CD14-positive monocyte (primary cell): ENCODE measurements around the gene TBCD. TPM values are rescaled to one million over a fixed set of nuclear protein-coding genes. Genes with fewer than 3 reads are reported as not detected.

Source experiments
- DNase-seq, 3 donors: peaks; one replicate each; pipeline ENCODE4 v3.0.0-alpha.2; 2011 to 2022
- H2AFZ ChIP-seq: 2 replicates; pipeline ENCODE4 v1.6.0; 2012; ENCODE audit warnings: mild to moderate bottlenecking, low read depth, low read length, inconsistent platforms; ENCODE audit not compliant: insufficient read depth, poor library complexity, severe bottlenecking
- H3K27ac ChIP-seq, 2 donors: 1 replicate in 1 of 2; 2 replicates in 1 of 2; pipeline ENCODE4 v1.5.1; 2012 to 2013; ENCODE audit warnings: low read length in 2 of 2, control low read depth in 1 of 2, inconsistent platforms in 1 of 2, low read depth in 1 of 2, mild to moderate bottlenecking in 1 of 2
- H3K27me3 ChIP-seq, 2 donors: one replicate each; pipeline versions ENCODE4 v1.6.0 to v1.6.1; 2011 to 2013; ENCODE audit warnings: low read length in 2 of 2; ENCODE audit not compliant: control insufficient read depth in 2 of 2, insufficient read depth in 2 of 2
- H3K36me3 ChIP-seq, 2 donors: replicated peaks in 1 of 2; 1 replicate in 1 of 2; 2 replicates in 1 of 2; pipeline versions ENCODE4 v1.5.1 to v1.6.1; 2012 to 2013; ENCODE audit warnings: low read length in 2 of 2, control low read depth in 1 of 2, inconsistent platforms in 1 of 2, mild to moderate bottlenecking in 1 of 2; ENCODE audit not compliant: insufficient read depth in 2 of 2, control insufficient read depth in 1 of 2
- H3K4me1 ChIP-seq, 2 donors: 1 replicate in 1 of 2; 2 replicates in 1 of 2; pipeline versions ENCODE4 v1.5.1 to v1.6.1; 2012 to 2013; ENCODE audit warnings: low read length in 2 of 2, control low read depth in 1 of 2, inconsistent platforms in 1 of 2, mild to moderate bottlenecking in 1 of 2, moderate library complexity in 1 of 2; ENCODE audit not compliant: insufficient read depth in 2 of 2, control insufficient read depth in 1 of 2
- H3K4me2 ChIP-seq: replicated peaks from 2 replicates; pipeline ENCODE3; 2012; ENCODE audit warnings: low read length, moderate library complexity, mild to moderate bottlenecking; ENCODE audit not compliant: poor library complexity, severe bottlenecking; ENCODE audit errors: extremely low read depth
- H3K4me3 ChIP-seq, 3 experiments: fragments of 200-600 bp in 1 of 3; sonication (generic) in 1 of 3; replicated peaks in 1 of 3; 1 replicate in 2 of 3; 2 replicates in 1 of 3; pipeline ENCODE4 v1.5.1; 2011 to 2013; ENCODE audit warnings: low read length in 3 of 3, mild to moderate bottlenecking in 3 of 3, control low read depth in 2 of 3, low read depth in 2 of 3, inconsistent platforms in 1 of 3, moderate library complexity in 1 of 3
- H3K79me2 ChIP-seq: 2 replicates; pipeline ENCODE4 v1.6.0; 2012; ENCODE audit warnings: mild to moderate bottlenecking, control low read depth, inconsistent platforms, low read length, moderate library complexity; ENCODE audit not compliant: insufficient read depth
- H3K9ac ChIP-seq: 2 replicates; pipeline ENCODE4 v1.6.0; 2017; ENCODE audit warnings: low read length, mild to moderate bottlenecking; ENCODE audit not compliant: insufficient read depth, poor library complexity, severe bottlenecking
- H3K9me3 ChIP-seq, 2 donors: replicated peaks in 1 of 2; 1 replicate in 1 of 2; 2 replicates in 1 of 2; pipeline versions ENCODE4 v1.5.1 to v1.6.1; 2012 to 2013; ENCODE audit warnings: low read length in 2 of 2, control low read depth in 1 of 2; ENCODE audit not compliant: control insufficient read depth in 1 of 2, insufficient read depth in 1 of 2
- H4K20me1 ChIP-seq: 2 replicates; pipeline ENCODE4 v1.6.0; 2012; ENCODE audit warnings: mild to moderate bottlenecking, low read length, control low read depth, moderate library complexity; ENCODE audit not compliant: insufficient read depth
- H3K27ac Mint-ChIP-seq, 7 donors: one replicate each; pipeline ENCODE4 v1.8.0; 2020; ENCODE audit warnings: mild to moderate bottlenecking in 7 of 7, mixed read lengths in 7 of 7, moderate library complexity in 6 of 7, inconsistent platforms in 2 of 7
- H3K27me3 Mint-ChIP-seq, 3 donors: one replicate each; pipeline ENCODE4 v1.8.0; 2021 to 2022; ENCODE audit warnings: low read depth in 3 of 3, mild to moderate bottlenecking in 3 of 3, mixed read lengths in 3 of 3, moderate library complexity in 3 of 3, inconsistent platforms in 1 of 3
- H3K36me3 Mint-ChIP-seq, 2 donors: one replicate each; pipeline ENCODE4 v1.8.0; 2020; ENCODE audit warnings: mixed read lengths in 2 of 2, inconsistent platforms in 1 of 2, mild to moderate bottlenecking in 1 of 2
- H3K4me1 Mint-ChIP-seq: one replicate; pipeline ENCODE4 v1.8.0; 2020; ENCODE audit warnings: mild to moderate bottlenecking, mixed read lengths
- H3K4me3 Mint-ChIP-seq, 2 donors: one replicate each; pipeline ENCODE4 v1.8.0; 2020; ENCODE audit warnings: mild to moderate bottlenecking in 2 of 2, mixed read lengths in 2 of 2, moderate library complexity in 1 of 2
- H3K9me3 Mint-ChIP-seq, 7 donors: one replicate each; pipeline ENCODE4 v1.8.0; 2020 to 2022; ENCODE audit warnings: mixed read lengths in 7 of 7, mild to moderate bottlenecking in 6 of 7, moderate library complexity in 6 of 7, inconsistent platforms in 2 of 7
- WGBS: methylation state at CpG from one replicate; pipeline ENCODE4 v1.1.5; 2013; ENCODE audit warnings: missing lambda C conversion rate; ENCODE audit not compliant: insufficient coverage; 5-methylcytosine and 5-hydroxymethylcytosine counted together
- intact Hi-C, 2 donors: fragments of 100-400 bp; cut with micrococcal nuclease; formaldehyde crosslinking; loops; one replicate each; pipeline versions ENCODE4 v1.15.0 to v1.15.1; 2023
- polyA plus RNA-seq, 3 donors: library from polyadenylated mRNA; depleted of rRNA in 1 of 3; unstranded in 2 of 3; stranded (reverse) in 1 of 3; fragments of 300-500 nt in 2 of 3; fragments of >200 nt in 1 of 3; fragmentation: Illumina TruSeq in 2 of 3; gene quantifications; 1 replicate in 2 of 3; 2 replicates in 1 of 3; pipeline ENCODE4 v1.2.3, GENCODE V29; 2012 to 2021
- TF ChIP-seq, protein P1 (sequence below): fragments of 200-600 bp; IDR thresholded peaks from one replicate; pipeline ENCODE4 v1.8.0; 2022; ENCODE audit warnings: antibody characterized with exemption, mild to moderate bottlenecking

The TBCD gene
- polyA plus RNA-seq, 3 donors = 54.7 to 74.0 (median 66.6) TPM

DNA sequence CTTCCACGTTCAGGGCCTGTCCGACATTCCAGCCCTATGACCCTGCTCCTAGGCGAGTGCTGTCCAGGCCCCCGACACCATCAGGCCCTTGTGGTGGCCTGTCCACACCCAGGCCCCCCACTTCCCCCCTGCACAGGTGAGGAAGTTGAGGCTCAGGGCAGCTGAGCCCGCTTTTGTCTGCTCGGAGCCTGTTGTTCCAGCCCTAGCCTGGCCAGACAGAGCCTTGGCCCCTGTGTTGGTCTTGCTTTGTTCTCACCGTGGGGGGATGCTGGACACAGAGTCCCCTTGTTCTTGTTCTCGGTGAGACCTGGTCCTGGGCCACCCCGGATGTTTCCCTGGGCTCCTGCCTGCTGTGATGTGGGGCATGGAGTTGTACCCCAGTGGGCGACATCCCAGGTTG is 140.0 kb downstream of the TBCD start:
- WGBS = 97% methylated on average over 10 of the region's 10 CpGs
- H3K27ac Mint-ChIP-seq = no peak overlapping the region

DNA sequence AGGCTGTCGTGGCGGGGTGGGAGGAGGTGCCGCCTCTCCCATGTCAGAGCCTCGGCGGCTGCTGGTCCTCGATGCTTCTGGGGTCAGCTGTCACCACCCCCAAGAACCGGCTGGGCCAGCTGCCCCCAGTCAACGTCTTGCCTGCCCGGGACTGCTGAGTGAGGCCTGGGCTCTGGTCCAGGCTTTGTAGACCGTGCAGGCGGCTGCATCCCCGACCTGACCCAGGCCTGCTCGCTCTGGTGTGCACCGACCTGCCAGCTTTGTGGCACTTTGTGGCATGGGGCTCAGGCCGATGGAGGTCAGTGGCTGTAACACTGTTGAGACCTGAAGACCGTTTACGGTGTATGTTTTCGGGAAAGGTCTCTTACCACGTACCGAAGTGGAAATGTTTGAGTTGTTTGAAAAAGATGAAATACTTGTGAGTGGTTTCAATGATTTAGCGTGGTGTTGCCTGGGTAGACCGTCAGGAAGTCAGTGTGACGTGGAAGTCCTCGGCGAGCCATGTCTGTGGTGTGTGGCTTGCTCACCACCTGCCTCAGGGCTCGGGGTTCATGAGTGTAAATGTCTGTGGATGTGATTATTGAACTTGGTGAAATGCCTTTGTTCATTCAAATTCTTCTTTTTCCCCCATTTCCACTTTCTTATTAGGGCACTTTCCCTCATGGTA is 141.2 kb downstream of the TBCD start:
- Histone ChIP-seq H3K27me3 (no peaks in the 10 kb centered on the region), H3K9ac (no peak overlapping the region), H3K27ac (no peak overlapping the region), H3K79me2 (peaks cover 2% of the 10 kb centered on the region), H3K36me3 (peaks cover 17 to 48% of the 10 kb centered on the region in 2 donors), H3K4me2 (no peak overlapping the region), H4K20me1 (no peaks in the 10 kb centered on the region), H3K4me3 (no peak overlapping the region), H3K4me1 (peaks cover 0 to 4% of the 10 kb centered on the region in 2 donors), H2AFZ (no peak overlapping the region), H3K9me3 (no peaks in the 10 kb centered on the region)
- no peak for DNase-seq
- TF ChIP-seq, protein P1, sequence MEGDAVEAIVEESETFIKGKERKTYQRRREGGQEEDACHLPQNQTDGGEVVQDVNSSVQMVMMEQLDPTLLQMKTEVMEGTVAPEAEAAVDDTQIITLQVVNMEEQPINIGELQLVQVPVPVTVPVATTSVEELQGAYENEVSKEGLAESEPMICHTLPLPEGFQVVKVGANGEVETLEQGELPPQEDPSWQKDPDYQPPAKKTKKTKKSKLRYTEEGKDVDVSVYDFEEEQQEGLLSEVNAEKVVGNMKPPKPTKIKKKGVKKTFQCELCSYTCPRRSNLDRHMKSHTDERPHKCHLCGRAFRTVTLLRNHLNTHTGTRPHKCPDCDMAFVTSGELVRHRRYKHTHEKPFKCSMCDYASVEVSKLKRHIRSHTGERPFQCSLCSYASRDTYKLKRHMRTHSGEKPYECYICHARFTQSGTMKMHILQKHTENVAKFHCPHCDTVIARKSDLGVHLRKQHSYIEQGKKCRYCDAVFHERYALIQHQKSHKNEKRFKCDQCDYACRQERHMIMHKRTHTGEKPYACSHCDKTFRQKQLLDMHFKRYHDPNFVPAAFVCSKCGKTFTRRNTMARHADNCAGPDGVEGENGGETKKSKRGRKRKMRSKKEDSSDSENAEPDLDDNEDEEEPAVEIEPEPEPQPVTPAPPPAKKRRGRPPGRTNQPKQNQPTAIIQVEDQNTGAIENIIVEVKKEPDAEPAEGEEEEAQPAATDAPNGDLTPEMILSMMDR = no peak
- H3K4me3 Mint-ChIP-seq = no peak overlapping the region
- H3K4me1 Mint-ChIP-seq = peaks cover 19% of the 10 kb centered on the region
- 76% methylated on average over 25 of the region's 26 CpGs for WGBS
- peaks cover 50 to 56% of the 10 kb centered on the region in 2 donors for H3K36me3 Mint-ChIP-seq
- peak overlapping the region in 2 of 7 donors; percentile 87 to 91 for H3K27ac Mint-ChIP-seq
- peaks cover 0 to 1% (median 0%) of the 10 kb centered on the region in 3 donors for H3K27me3 Mint-ChIP-seq
- H3K9me3 Mint-ChIP-seq = peaks cover 0 to 3% (median 0%) of the 10 kb centered on the region in 7 donors
- intact Hi-C loops = no loop called here

More for the DNA sequence above, 140.0 kb downstream of the TBCD start:
- Histone ChIP-seq H3K27me3 (no peaks in the 10 kb centered on the region), H3K9me3 (no peaks in the 10 kb centered on the region), H3K36me3 (peaks cover 17 to 48% of the 10 kb centered on the region in 2 donors), H3K4me3 (no peak overlapping the region), H4K20me1 (no peaks in the 10 kb centered on the region), H3K27ac (no peak overlapping the region), H3K4me2 (no peak overlapping the region), H3K4me1 (peaks cover 10 to 12% of the 10 kb centered on the region in 2 donors), H2AFZ (no peak overlapping the region), H3K79me2 (peaks cover 5% of the 10 kb centered on the region), H3K9ac (no peak overlapping the region)
- TF ChIP-seq, protein P1 = no peak
- DNase-seq = no peak
- Mint-ChIP-seq H3K4me1 (peaks cover 30% of the 10 kb centered on the region), H3K27me3 (peaks cover 0 to 3% (median 0%) of the 10 kb centered on the region in 3 donors), H3K36me3 (peaks cover 50 to 52% of the 10 kb centered on the region in 2 donors), H3K9me3 (peaks cover 0 to 6% (median 2%) of the 10 kb centered on the region in 7 donors), H3K4me3 (no peak overlapping the region)
- intact Hi-C loops = no loop called here
